HepG2 (cell line): ENCODE measurements around the gene MRGPRX4. TPM values are rescaled to one million over a fixed set of nuclear protein-coding genes. Genes with fewer than 3 reads are reported as not detected.

ENCODE experiments used
- CHCHD3 ChIP-seq: sonication (generic); formaldehyde crosslinking; IDR thresholded peaks from 2 replicates; pipeline ENCODE4 v1.8.0; 2022; ENCODE audit warnings: mild to moderate bottlenecking, missing genetic modification reagents, moderate library complexity
- FOXO1 ChIP-seq: sonication (generic); formaldehyde crosslinking; IDR thresholded peaks from 2 replicates; pipeline ENCODE4 v1.4.0; 2020; ENCODE audit warnings: missing genetic modification reagents
- HCFC1 ChIP-seq: fragments of 150-350 bp; IDR thresholded peaks from 2 replicates; pipeline ENCODE4 v1.6.1; 2014; ENCODE audit warnings: low read depth, low read length
- NPAS2 ChIP-seq: sonication (generic); formaldehyde crosslinking; IDR thresholded peaks from 2 replicates; pipeline ENCODE4 v1.8.0; 2022; ENCODE audit warnings: mild to moderate bottlenecking, missing genetic modification reagents, borderline replicate concordance
- SALL1 ChIP-seq: sonication (generic); formaldehyde crosslinking; IDR thresholded peaks from 2 replicates; pipeline ENCODE4 v1.8.0; 2022; ENCODE audit warnings: mild to moderate bottlenecking, missing genetic modification reagents
- THYN1 ChIP-seq: sonication (generic); formaldehyde crosslinking; IDR thresholded peaks from 2 replicates; pipeline ENCODE4 v1.8.1; 2023; ENCODE audit warnings: low read depth, mild to moderate bottlenecking, moderate library complexity, missing genetic modification reagents, borderline replicate concordance
- ZFX ChIP-seq: sonication (generic); formaldehyde crosslinking; IDR thresholded peaks from 2 replicates; pipeline ENCODE4 v1.4.0; 2020; ENCODE audit warnings: mild to moderate bottlenecking, low read depth, missing genetic modification reagents, moderate library complexity
- ZIK1 ChIP-seq: sonication (generic); formaldehyde crosslinking; IDR thresholded peaks from 2 replicates; pipeline ENCODE4 v1.5.0; 2020; ENCODE audit warnings: mild to moderate bottlenecking, low read depth, missing genetic modification reagents, borderline replicate concordance
- ZMAT3 ChIP-seq: sonication (generic); formaldehyde crosslinking; conservative IDR thresholded peaks from 2 replicates; pipeline ENCODE4 v1.7.0; 2021; ENCODE audit warnings: missing genetic modification reagents
- ZNF577 ChIP-seq: sonication (generic); formaldehyde crosslinking; IDR thresholded peaks from 2 replicates; pipeline ENCODE4 v1.4.0; 2020; ENCODE audit warnings: mild to moderate bottlenecking, low read depth, missing genetic modification reagents, borderline replicate concordance
- ZSCAN25 ChIP-seq: sonication (generic); formaldehyde crosslinking; IDR thresholded peaks from 2 replicates; pipeline ENCODE4 v1.8.0; 2022; ENCODE audit warnings: mild to moderate bottlenecking, missing genetic modification reagents
- ZSCAN29 ChIP-seq: sonication (generic); formaldehyde crosslinking; conservative IDR thresholded peaks from 2 replicates; pipeline ENCODE4 v1.4.0; 2020; ENCODE audit warnings: mild to moderate bottlenecking, missing genetic modification reagents
- polyA plus RNA-seq, 8 experiments: library from polyadenylated mRNA; depleted of rRNA in 3 of 8; stranded (reverse) in 7 of 8; unstranded in 1 of 8; fragments of >200 nt; fragmentation: Illumina TruSeq in 4 of 8; extraction: Trizol in 4 of 8; gene quantifications; 2 replicates each; pipeline versions ENCODE4 v1.2.1 to v1.2.3, GENCODE V29; 2011 to 2016; ENCODE audit warnings: low read depth in 4 of 8, missing spikeins in 1 of 8, mixed read lengths in 1 of 8; ENCODE audit not compliant: insufficient read depth in 1 of 8
- total RNA-seq, 5 experiments: library from RNA; depleted of rRNA; stranded (reverse); fragments of >200 nt; fragmentation: Illumina TruSeq; extraction: Trizol; gene quantifications; 2 replicates each; pipeline ENCODE4 v1.2.3, GENCODE V29; 2016; ENCODE audit warnings: low read depth in 1 of 5
- TF ChIP-seq, protein P1 (sequence below): sonication (generic); formaldehyde crosslinking; IDR thresholded peaks from 2 replicates; pipeline ENCODE4 v1.4.0; 2020; ENCODE audit warnings: mild to moderate bottlenecking, missing genetic modification reagents
- TF ChIP-seq, protein P2 (sequence below): sonication (generic); formaldehyde crosslinking; IDR thresholded peaks from 2 replicates; pipeline ENCODE4 v1.9.0; 2022; ENCODE audit warnings: missing genetic modification reagents, mild to moderate bottlenecking, borderline replicate concordance
- TF ChIP-seq, protein P3 (sequence below): sonication (generic); formaldehyde crosslinking; IDR thresholded peaks from 2 replicates; pipeline ENCODE4 v1.8.1; 2023; ENCODE audit warnings: mild to moderate bottlenecking, inconsistent platforms, moderate library complexity, missing genetic modification reagents, borderline replicate concordance
- TF ChIP-seq, protein P4 (sequence below): sonication (generic); formaldehyde crosslinking; IDR thresholded peaks from 2 replicates; pipeline ENCODE4 v1.4.0; 2020; ENCODE audit warnings: mild to moderate bottlenecking, low read depth, missing genetic modification reagents
- TF ChIP-seq, protein P5 (sequence below): sonication (generic); formaldehyde crosslinking; IDR thresholded peaks from 2 replicates; pipeline ENCODE4 v1.4.0; 2020; ENCODE audit warnings: missing genetic modification reagents, mild to moderate bottlenecking, borderline replicate concordance
- TF ChIP-seq, protein P6 (sequence below): sonication (generic); formaldehyde crosslinking; IDR thresholded peaks from 2 replicates; pipeline ENCODE4 v1.5.0; 2020; ENCODE audit warnings: mild to moderate bottlenecking, missing genetic modification reagents

MRGPRX4 gene
- total and polyA plus RNA-seq, 2 of the 13 experiments (the other 11 are each of a cell fraction or from before 2014, with no cell fraction given): 0.18 TPM

DNA sequence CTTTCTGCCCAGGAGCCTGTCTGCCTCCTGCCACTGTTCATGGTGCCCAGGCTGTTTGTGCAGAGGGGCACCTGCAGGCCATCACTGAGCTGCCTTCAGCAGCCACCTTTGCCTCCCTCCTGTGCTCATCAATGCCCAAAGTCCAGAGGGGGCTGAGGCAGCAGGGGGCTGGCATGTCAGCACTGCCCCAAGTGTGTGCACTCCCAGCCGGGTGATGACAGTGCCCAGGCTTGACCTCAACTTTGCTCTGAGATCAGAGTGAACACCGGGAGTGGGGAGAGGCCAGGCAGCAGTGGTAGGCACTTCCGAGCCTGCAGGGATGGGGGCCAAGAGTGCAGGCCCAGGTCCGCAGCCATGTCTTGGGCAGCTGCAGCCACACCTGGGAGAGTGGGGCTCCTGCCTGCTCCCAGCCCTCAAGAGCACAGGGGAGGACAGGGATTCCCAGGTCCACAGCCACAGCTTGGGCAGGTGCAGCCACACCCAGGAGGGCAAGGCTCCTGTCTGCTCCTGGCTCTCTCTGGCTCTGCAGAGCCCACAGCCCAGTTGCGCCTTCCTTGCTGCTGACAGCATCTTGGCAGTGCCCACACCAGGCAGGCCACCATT lies 48.7 kb downstream of the MRGPRX4 start (continued):
- TF ChIP-seq, protein P1, sequence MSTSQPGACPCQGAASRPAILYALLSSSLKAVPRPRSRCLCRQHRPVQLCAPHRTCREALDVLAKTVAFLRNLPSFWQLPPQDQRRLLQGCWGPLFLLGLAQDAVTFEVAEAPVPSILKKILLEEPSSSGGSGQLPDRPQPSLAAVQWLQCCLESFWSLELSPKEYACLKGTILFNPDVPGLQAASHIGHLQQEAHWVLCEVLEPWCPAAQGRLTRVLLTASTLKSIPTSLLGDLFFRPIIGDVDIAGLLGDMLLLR (CRISPR knock-in tag): no peak
- TF ChIP-seq HCFC1 (no peak), ZSCAN29 (CRISPR knock-in tag) (no peak), ZNF577 (CRISPR knock-in tag) (no peak), ZFX (peak; percentile 20; the same call in 1 of the 2 replicates), FOXO1 (CRISPR knock-in tag) (no peak), SALL1 (peak; percentile 46), ZIK1 (CRISPR knock-in tag) (no peak), ZSCAN25 (CRISPR knock-in tag) (peak; percentile 30; the same call in 1 of the 2 replicates), ZMAT3 (CRISPR knock-in tag) (no peak), NPAS2 (no peak), CHCHD3 (0 out of 2 replicates have a peak, but pooled peaks have one; percentile 53), THYN1 (CRISPR knock-in tag) (no peak)
- TF ChIP-seq, protein P2, sequence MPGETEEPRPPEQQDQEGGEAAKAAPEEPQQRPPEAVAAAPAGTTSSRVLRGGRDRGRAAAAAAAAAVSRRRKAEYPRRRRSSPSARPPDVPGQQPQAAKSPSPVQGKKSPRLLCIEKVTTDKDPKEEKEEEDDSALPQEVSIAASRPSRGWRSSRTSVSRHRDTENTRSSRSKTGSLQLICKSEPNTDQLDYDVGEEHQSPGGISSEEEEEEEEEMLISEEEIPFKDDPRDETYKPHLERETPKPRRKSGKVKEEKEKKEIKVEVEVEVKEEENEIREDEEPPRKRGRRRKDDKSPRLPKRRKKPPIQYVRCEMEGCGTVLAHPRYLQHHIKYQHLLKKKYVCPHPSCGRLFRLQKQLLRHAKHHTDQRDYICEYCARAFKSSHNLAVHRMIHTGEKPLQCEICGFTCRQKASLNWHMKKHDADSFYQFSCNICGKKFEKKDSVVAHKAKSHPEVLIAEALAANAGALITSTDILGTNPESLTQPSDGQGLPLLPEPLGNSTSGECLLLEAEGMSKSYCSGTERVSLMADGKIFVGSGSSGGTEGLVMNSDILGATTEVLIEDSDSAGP (CRISPR knock-in tag): peak; percentile 75
- TF ChIP-seq, protein P3, sequence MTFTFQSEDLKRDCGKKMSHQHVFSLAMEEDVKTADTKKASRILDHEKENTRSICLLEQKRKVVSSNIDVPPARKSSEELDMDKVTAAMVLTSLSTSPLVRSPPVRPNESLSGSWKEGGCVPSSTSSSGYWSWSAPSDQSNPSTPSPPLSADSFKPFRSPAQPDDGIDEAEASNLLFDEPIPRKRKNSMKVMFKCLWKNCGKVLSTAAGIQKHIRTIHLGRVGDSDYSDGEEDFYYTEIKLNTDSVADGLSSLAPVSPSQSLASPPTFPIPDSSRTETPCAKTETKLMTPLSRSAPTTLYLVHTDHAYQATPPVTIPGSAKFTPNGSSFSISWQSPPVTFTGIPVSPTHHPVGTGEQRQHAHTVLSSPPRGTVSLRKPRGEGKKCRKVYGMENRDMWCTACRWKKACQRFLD (CRISPR knock-in tag): no peak
- TF ChIP-seq, protein P4, sequence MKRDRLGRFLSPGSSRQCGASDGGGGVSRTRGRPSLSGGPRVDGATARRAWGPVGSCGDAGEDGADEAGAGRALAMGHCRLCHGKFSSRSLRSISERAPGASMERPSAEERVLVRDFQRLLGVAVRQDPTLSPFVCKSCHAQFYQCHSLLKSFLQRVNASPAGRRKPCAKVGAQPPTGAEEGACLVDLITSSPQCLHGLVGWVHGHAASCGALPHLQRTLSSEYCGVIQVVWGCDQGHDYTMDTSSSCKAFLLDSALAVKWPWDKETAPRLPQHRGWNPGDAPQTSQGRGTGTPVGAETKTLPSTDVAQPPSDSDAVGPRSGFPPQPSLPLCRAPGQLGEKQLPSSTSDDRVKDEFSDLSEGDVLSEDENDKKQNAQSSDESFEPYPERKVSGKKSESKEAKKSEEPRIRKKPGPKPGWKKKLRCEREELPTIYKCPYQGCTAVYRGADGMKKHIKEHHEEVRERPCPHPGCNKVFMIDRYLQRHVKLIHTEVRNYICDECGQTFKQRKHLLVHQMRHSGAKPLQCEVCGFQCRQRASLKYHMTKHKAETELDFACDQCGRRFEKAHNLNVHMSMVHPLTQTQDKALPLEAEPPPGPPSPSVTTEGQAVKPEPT (CRISPR knock-in tag): no peak
- TF ChIP-seq, protein P5, sequence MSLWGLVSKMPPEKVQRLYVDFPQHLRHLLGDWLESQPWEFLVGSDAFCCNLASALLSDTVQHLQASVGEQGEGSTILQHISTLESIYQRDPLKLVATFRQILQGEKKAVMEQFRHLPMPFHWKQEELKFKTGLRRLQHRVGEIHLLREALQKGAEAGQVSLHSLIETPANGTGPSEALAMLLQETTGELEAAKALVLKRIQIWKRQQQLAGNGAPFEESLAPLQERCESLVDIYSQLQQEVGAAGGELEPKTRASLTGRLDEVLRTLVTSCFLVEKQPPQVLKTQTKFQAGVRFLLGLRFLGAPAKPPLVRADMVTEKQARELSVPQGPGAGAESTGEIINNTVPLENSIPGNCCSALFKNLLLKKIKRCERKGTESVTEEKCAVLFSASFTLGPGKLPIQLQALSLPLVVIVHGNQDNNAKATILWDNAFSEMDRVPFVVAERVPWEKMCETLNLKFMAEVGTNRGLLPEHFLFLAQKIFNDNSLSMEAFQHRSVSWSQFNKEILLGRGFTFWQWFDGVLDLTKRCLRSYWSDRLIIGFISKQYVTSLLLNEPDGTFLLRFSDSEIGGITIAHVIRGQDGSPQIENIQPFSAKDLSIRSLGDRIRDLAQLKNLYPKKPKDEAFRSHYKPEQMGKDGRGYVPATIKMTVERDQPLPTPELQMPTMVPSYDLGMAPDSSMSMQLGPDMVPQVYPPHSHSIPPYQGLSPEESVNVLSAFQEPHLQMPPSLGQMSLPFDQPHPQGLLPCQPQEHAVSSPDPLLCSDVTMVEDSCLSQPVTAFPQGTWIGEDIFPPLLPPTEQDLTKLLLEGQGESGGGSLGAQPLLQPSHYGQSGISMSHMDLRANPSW (CRISPR knock-in tag): no peak
- TF ChIP-seq, protein P6, sequence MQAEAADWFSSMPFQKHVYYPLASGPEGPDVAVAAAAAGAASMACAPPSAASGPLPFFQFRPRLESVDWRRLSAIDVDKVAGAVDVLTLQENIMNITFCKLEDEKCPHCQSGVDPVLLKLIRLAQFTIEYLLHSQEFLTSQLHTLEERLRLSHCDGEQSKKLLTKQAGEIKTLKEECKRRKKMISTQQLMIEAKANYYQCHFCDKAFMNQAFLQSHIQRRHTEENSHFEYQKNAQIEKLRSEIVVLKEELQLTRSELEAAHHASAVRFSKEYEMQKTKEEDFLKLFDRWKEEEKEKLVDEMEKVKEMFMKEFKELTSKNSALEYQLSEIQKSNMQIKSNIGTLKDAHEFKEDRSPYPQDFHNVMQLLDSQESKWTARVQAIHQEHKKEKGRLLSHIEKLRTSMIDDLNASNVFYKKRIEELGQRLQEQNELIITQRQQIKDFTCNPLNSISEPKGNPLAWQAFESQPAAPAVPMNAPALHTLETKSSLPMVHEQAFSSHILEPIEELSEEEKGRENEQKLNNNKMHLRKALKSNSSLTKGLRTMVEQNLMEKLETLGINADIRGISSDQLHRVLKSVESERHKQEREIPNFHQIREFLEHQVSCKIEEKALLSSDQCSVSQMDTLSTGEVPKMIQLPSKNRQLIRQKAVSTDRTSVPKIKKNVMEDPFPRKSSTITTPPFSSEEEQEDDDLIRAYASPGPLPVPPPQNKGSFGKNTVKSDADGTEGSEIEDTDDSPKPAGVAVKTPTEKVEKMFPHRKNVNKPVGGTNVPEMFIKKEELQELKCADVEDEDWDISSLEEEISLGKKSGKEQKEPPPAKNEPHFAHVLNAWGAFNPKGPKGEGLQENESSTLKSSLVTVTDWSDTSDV: no peak
